ENCODE measurements around the gene DRC7.
"Not testable (repeated sequence)": the region's sequence is repeated elsewhere in the genome, so short reads cannot be mapped to it uniquely, and the experiment has no call there.

Gene DRC7

GRCh38 chr16:57666353-57667047, 28.1 kb upstream of the DRC7 start:
- H3K4me3 Mint-ChIP-seq, result no peak overlapping the region
- no peaks in the 10 kb centered on the region for H3K27me3 Mint-ChIP-seq
- DNase-seq, result no peak
- no peaks in the 10 kb centered on the region for H3K9me3 Mint-ChIP-seq
- H3K27ac Mint-ChIP-seq, result no peak overlapping the region
- H3K4me1 Mint-ChIP-seq, result no peaks in the 10 kb centered on the region
- no peak for ATAC-seq (replicated peaks)
- H3K36me3 Mint-ChIP-seq, result no peaks in the 10 kb centered on the region

GRCh38 chr16:57667048-57667525, 27.5 kb upstream of the DRC7 start:
- Mint-ChIP-seq H3K27ac (no peak overlapping the region), H3K9me3 (no peaks in the 10 kb centered on the region), H3K4me1 (no peaks in the 10 kb centered on the region), H3K36me3 (no peaks in the 10 kb centered on the region), H3K4me3 (no peak overlapping the region), H3K27me3 (no peaks in the 10 kb centered on the region)
- ATAC-seq (replicated peaks) (no peak), DNase-seq (no peak)

- DNase-seq (no peak), ATAC-seq (replicated peaks) (no peak)
- H3K4me1 Mint-ChIP-seq, result no peaks in the 10 kb centered on the region
- H3K27me3 Mint-ChIP-seq, result no peaks in the 10 kb centered on the region
- H3K27ac Mint-ChIP-seq, result no peak overlapping the region
- no peaks in the 10 kb centered on the region for H3K9me3 Mint-ChIP-seq
- no peaks in the 10 kb centered on the region for H3K36me3 Mint-ChIP-seq
- no peak overlapping the region for H3K4me3 Mint-ChIP-seq
Observed at GRCh38 chr16:57667526-57668262, 26.9 kb upstream of the DRC7 start.

GRCh38 chr16:57668263-57668571, 26.4 kb upstream of the DRC7 start, which contains the start of gene ADGRG3:
TSS of gene ADGRG3 (plus strand) at chr16:57668306. CDS start at chr16:57668348, 42 bp downstream.
- ATAC-seq (replicated peaks) (no peak), DNase-seq (no peak)
- H3K4me3 Mint-ChIP-seq, result no peak within 1 kb of the TSS
- H3K27me3 Mint-ChIP-seq, result peaks cover 1 to 2% of the 10 kb centered on the region in 2 donors
- H3K4me1 Mint-ChIP-seq, result no peaks in the 10 kb centered on the region
- H3K27ac Mint-ChIP-seq, result no peak within 1 kb of the TSS
- no peaks in the 10 kb centered on the region for H3K36me3 Mint-ChIP-seq
- no peaks in the 10 kb centered on the region for H3K9me3 Mint-ChIP-seq

- H3K27me3 Mint-ChIP-seq, result peaks cover 4 to 8% of the 10 kb centered on the region in 2 donors
- no peak overlapping the region for H3K27ac Mint-ChIP-seq
- DNase-seq (no peak), ATAC-seq (replicated peaks) (no peak)
- H3K4me3 Mint-ChIP-seq, result no peak overlapping the region
- no peaks in the 10 kb centered on the region for H3K36me3 Mint-ChIP-seq
- no peaks in the 10 kb centered on the region for H3K9me3 Mint-ChIP-seq
- H3K4me1 Mint-ChIP-seq, result no peaks in the 10 kb centered on the region
Observed at GRCh38 chr16:57668630-57669475, 25.8 kb upstream of the DRC7 start.

- no peak overlapping the region for H3K27ac Mint-ChIP-seq
- no peak for ATAC-seq (replicated peaks)
- H3K9me3 Mint-ChIP-seq, result no peaks in the 10 kb centered on the region
- no peaks in the 10 kb centered on the region for H3K4me1 Mint-ChIP-seq
- DNase-seq, result no peak
- no peak overlapping the region for H3K4me3 Mint-ChIP-seq
- no peaks in the 10 kb centered on the region for H3K36me3 Mint-ChIP-seq
- peaks cover 4 to 10% of the 10 kb centered on the region in 2 donors for H3K27me3 Mint-ChIP-seq
Observed at GRCh38 chr16:57669476-57670162, 25.0 kb upstream of the DRC7 start.

GRCh38 chr16:57670196-57670595, 24.4 kb upstream of the DRC7 start:
- H3K9me3 Mint-ChIP-seq, result no peaks in the 10 kb centered on the region
- H3K4me3 Mint-ChIP-seq, result no peak overlapping the region
- H3K36me3 Mint-ChIP-seq, result no peaks in the 10 kb centered on the region
- no peaks in the 10 kb centered on the region for H3K4me1 Mint-ChIP-seq
- ATAC-seq (replicated peaks), result no peak
- H3K27ac Mint-ChIP-seq, result no peak overlapping the region
- DNase-seq, result no peak
- peaks cover 4 to 10% of the 10 kb centered on the region in 2 donors for H3K27me3 Mint-ChIP-seq

GRCh38 chr16:57671451-57671850, 23.2 kb upstream of the DRC7 start:
- DNase-seq; ATAC-seq (replicated peaks); H3K4me1 Mint-ChIP-seq; H3K9me3 Mint-ChIP-seq; H3K36me3 Mint-ChIP-seq; H3K4me3 Mint-ChIP-seq; H3K27ac Mint-ChIP-seq: not testable (repeated sequence)
- peaks cover 4 to 10% of the 10 kb centered on the region in 2 donors for H3K27me3 Mint-ChIP-seq

GRCh38 chr16:57672416-57672815, 22.2 kb upstream of the DRC7 start:
- no peaks in the 10 kb centered on the region for H3K9me3 Mint-ChIP-seq
- no peak for DNase-seq
- peaks cover 4 to 10% of the 10 kb centered on the region in 2 donors for H3K27me3 Mint-ChIP-seq
- ATAC-seq (replicated peaks), result no peak
- no peaks in the 10 kb centered on the region for H3K4me1 Mint-ChIP-seq
- no peak overlapping the region for H3K4me3 Mint-ChIP-seq
- no peaks in the 10 kb centered on the region for H3K36me3 Mint-ChIP-seq
- no peak overlapping the region for H3K27ac Mint-ChIP-seq

- no peaks in the 10 kb centered on the region for H3K9me3 Mint-ChIP-seq
- DNase-seq, result no peak
- ATAC-seq (replicated peaks), result no peak
- no peaks in the 10 kb centered on the region for H3K4me1 Mint-ChIP-seq
- peaks cover 4 to 10% of the 10 kb centered on the region in 2 donors for H3K27me3 Mint-ChIP-seq
- no peak overlapping the region for H3K4me3 Mint-ChIP-seq
- H3K27ac Mint-ChIP-seq, result no peak overlapping the region
- H3K36me3 Mint-ChIP-seq, result no peaks in the 10 kb centered on the region
Observed at GRCh38 chr16:57672824-57673223, 21.8 kb upstream of the DRC7 start.

GRCh38 chr16:57675741-57676551, 18.7 kb upstream of the DRC7 start:
- peaks cover 0 to 5% of the 10 kb centered on the region in 2 donors for H3K4me1 Mint-ChIP-seq
- no peaks in the 10 kb centered on the region for H3K36me3 Mint-ChIP-seq
- no peak overlapping the region for H3K27ac Mint-ChIP-seq
- H3K27me3 Mint-ChIP-seq, result peaks cover 4 to 10% of the 10 kb centered on the region in 2 donors
- DNase-seq (no peak), ATAC-seq (replicated peaks) (no peak)
- H3K4me3 Mint-ChIP-seq, result no peak overlapping the region
- H3K9me3 Mint-ChIP-seq, result no peaks in the 10 kb centered on the region

- Mint-ChIP-seq H3K4me1 (peaks cover 0 to 5% of the 10 kb centered on the region in 2 donors), H3K27me3 (peaks cover 4 to 10% of the 10 kb centered on the region in 2 donors), H3K9me3 (no peaks in the 10 kb centered on the region), H3K4me3 (no peak overlapping the region), H3K27ac (no peak overlapping the region), H3K36me3 (no peaks in the 10 kb centered on the region)
- ATAC-seq (replicated peaks) (no peak), DNase-seq (no peak)
Observed at GRCh38 chr16:57676553-57677085, 18.0 kb upstream of the DRC7 start.

- DNase-seq (no peak), ATAC-seq (replicated peaks) (no peak)
- Mint-ChIP-seq H3K4me3 (no peak overlapping the region), H3K9me3 (no peaks in the 10 kb centered on the region), H3K36me3 (no peaks in the 10 kb centered on the region), H3K27ac (no peak overlapping the region), H3K27me3 (peaks cover 4 to 10% of the 10 kb centered on the region in 2 donors), H3K4me1 (peaks cover 0 to 5% of the 10 kb centered on the region in 2 donors)
Observed at GRCh38 chr16:57677622-57678369, 16.8 kb upstream of the DRC7 start.
